Mesendoderm (in vitro differentiated cells): ENCODE data around the gene ASCL5.

Experiments used
- DNase-seq: peaks from one replicate; pipeline ENCODE4 v3.0.0; 2013
- H2AK5ac ChIP-seq: 2 replicates; pipeline ENCODE4 v1.6.1; 2013; ENCODE audit warnings: low read length, inconsistent platforms
- H2BK120ac ChIP-seq: 2 replicates; pipeline ENCODE4 v1.6.1; 2013; ENCODE audit warnings: low read depth, mild to moderate bottlenecking, low read length, moderate library complexity, mixed read lengths
- H2BK15ac ChIP-seq: replicated peaks from 2 replicates; pipeline ENCODE4 v1.6.1; 2013; ENCODE audit warnings: low read depth, mild to moderate bottlenecking, moderate library complexity
- H2BK5ac ChIP-seq: 2 replicates; pipeline ENCODE4 v1.6.1; 2013; ENCODE audit warnings: low read length, inconsistent platforms
- H3K18ac ChIP-seq: 2 replicates; pipeline ENCODE4 v1.6.1; 2013; ENCODE audit warnings: mild to moderate bottlenecking, low read length, mixed read lengths
- H3K23ac ChIP-seq: one replicate; pipeline ENCODE4 v1.6.1; 2013; ENCODE audit warnings: low read length
- H3K27ac ChIP-seq: 2 replicates; pipeline ENCODE4 v1.5.1; 2013; ENCODE audit warnings: low read depth, mild to moderate bottlenecking, inconsistent platforms, low read length, moderate library complexity
- H3K27me3 ChIP-seq: 2 replicates; pipeline ENCODE4 v1.6.1; 2013; ENCODE audit warnings: low read length, control low read depth, mild to moderate bottlenecking, inconsistent platforms; ENCODE audit not compliant: insufficient read depth, poor library complexity
- H3K36me3 ChIP-seq: 2 replicates; pipeline ENCODE4 v1.6.1; 2013; ENCODE audit warnings: low read length, inconsistent platforms; ENCODE audit not compliant: control insufficient read depth, insufficient read depth
- H3K4ac ChIP-seq: one replicate; pipeline ENCODE4 v1.6.1; 2013; ENCODE audit warnings: low read depth, mild to moderate bottlenecking, low read length, moderate library complexity
- H3K4me1 ChIP-seq: 2 replicates; pipeline ENCODE4 v1.6.1; 2013; ENCODE audit warnings: low read depth, low read length, inconsistent platforms; ENCODE audit not compliant: control insufficient read depth
- H3K4me2 ChIP-seq: 2 replicates; pipeline ENCODE4 v1.6.1; 2013; ENCODE audit warnings: low read length
- H3K4me3 ChIP-seq: 2 replicates; pipeline ENCODE4 v1.5.1; 2013; ENCODE audit warnings: mild to moderate bottlenecking, low read length
- H3K56ac ChIP-seq: one replicate; pipeline ENCODE4 v1.6.1; 2013; ENCODE audit warnings: low read length
- H3K79me1 ChIP-seq: 2 replicates; pipeline ENCODE4 v1.6.1; 2013; ENCODE audit warnings: low read length, inconsistent platforms
- H3K79me2 ChIP-seq: 2 replicates; pipeline ENCODE4 v1.6.1; 2013; ENCODE audit warnings: mild to moderate bottlenecking, low read length; ENCODE audit not compliant: control insufficient read depth, insufficient read depth
- H3K9ac ChIP-seq: 2 replicates; pipeline ENCODE4 v1.6.1; 2013; ENCODE audit warnings: low read length, inconsistent platforms
- H4K5ac ChIP-seq: one replicate; pipeline ENCODE4 v1.6.1; 2013; ENCODE audit warnings: low read length
- H4K8ac ChIP-seq: one replicate; pipeline ENCODE4 v1.6.1; 2013; ENCODE audit warnings: low read depth, mild to moderate bottlenecking, control low read depth, low read length, moderate library complexity
- WGBS: extraction: QIAGEN DNeasy Blood & Tissue Kit; methylation state at CpG from one replicate; pipeline ENCODE4 v1.1.7; 2013; ENCODE audit warnings: low lambda C conversion rate, missing lambda C conversion rate; ENCODE audit not compliant: insufficient coverage; ENCODE audit errors: extremely low coverage; 5-methylcytosine and 5-hydroxymethylcytosine counted together

ASCL5 gene

DNA sequence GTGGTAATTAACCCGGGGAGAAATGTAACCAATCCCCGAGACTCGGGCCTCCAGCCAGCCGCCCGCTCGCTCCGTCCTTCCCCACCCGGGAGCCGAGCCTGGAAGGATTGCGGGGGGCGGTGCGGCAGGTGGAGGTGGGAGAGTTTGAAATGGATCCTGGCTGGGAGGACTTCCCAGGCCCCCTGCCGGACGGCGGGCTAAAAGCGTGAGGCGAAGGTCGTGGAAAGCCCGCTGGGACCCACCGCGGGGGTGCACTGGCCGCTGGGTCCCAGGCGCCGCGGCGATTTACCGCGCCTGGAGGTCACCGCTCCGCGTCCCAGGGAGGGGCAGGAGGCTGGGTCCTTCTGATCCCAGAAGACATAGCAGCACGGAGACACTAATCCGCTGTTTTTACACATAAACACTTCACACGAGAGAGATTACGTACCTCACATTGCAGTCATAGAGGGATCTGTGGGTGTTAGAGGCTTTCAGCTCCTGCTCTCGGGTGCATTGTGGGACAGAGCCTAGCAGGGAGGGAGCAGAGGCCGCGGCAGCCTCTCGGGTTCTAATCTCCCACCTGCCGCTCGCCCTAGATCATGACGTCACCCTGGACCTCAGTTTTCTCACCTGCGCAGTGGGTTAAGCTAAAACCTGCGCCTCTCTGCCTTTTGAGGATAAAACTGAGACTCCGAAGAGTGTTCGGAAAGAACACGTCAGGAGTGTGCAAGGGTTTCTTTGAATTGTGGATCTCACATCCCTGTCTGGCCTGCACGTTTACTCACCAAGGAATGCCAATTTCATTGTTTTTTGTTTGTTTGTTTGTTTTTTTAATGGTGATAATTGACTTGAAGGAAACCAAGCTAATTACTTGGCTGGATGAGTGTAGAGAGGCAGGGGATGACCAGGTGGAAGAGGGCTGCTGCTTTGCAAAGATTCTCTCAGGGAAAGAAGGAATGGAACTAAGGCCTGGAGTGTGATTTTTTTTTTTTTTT, 44.4 kb upstream of the ASCL5 start:
- Histone ChIP-seq H2BK5ac (no peak overlapping the region), H2BK120ac (peak overlapping the region; percentile 55), H2BK15ac (no peak overlapping the region), H3K4ac (no peak overlapping the region), H3K9ac (peak overlapping the region; percentile 66), H3K4me1 (peaks cover 2% of the 10 kb centered on the region), H3K56ac (peak overlapping the region; percentile 69), H4K5ac (no peak overlapping the region), H3K79me1 (no peaks in the 10 kb centered on the region), H4K8ac (no peak overlapping the region), H3K36me3 (no peaks in the 10 kb centered on the region), H3K4me3 (peak overlapping the region; percentile 51), H3K23ac (no peak overlapping the region), H3K18ac (peak overlapping the region; percentile 47), H3K4me2 (peak overlapping the region; percentile 76), H3K79me2 (no peaks in the 10 kb centered on the region), H3K27me3 (no peaks in the 10 kb centered on the region), H3K27ac (peak overlapping the region; percentile 54), H2AK5ac (no peak overlapping the region)
- WGBS: no CpG with 5 or more reads among the region's 48 CpGs
- peak; percentile 81 for DNase-seq

DNA sequence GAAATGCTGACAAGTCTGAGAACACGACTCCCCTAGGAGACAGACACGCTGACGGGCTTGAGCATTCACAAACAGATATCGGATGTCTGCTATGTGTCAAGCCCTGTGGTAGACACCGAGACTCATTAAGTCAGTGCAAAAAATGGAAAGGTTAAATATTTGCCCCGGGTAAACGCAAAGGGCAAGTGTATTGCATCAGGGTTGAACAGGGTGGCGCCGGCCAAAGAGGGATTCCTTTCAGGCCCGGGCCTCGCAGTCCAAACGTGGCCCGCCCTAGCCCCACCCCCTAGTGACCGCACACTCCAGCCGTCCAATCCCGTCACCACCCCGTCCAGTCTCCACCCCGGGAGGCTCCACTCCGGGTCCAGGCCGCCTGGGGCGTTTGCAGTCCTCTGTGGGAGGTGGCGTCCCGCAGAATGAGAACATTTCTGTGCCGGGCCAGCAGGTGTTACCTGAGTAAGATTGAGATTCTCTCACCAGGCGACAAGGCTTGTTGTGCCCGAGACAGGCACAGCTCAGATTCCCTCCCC, 43.6 kb upstream of the ASCL5 start:
- peak overlapping the region; percentile 51 for H3K4me3 ChIP-seq
- H3K4me1 ChIP-seq: peaks cover 2% of the 10 kb centered on the region
- no peaks in the 10 kb centered on the region for H3K36me3 ChIP-seq
- WGBS: no CpG with 5 or more reads among the region's 26 CpGs
- peak; percentile 94 for DNase-seq
- H3K56ac ChIP-seq: peak overlapping the region; percentile 75
- no peak overlapping the region for H3K4ac ChIP-seq
- H2BK15ac ChIP-seq: no peak overlapping the region
- peak overlapping the region; percentile 76 for H3K4me2 ChIP-seq
- H4K5ac ChIP-seq: no peak overlapping the region
- no peak overlapping the region for H4K8ac ChIP-seq
- H3K79me2 ChIP-seq: no peaks in the 10 kb centered on the region
- H3K27ac ChIP-seq: peak overlapping the region; percentile 54
- H2BK120ac ChIP-seq: no peak overlapping the region
- H3K9ac ChIP-seq: peak overlapping the region; percentile 66
- H2AK5ac ChIP-seq: no peak overlapping the region
- H3K18ac ChIP-seq: peak overlapping the region; percentile 47
- no peaks in the 10 kb centered on the region for H3K27me3 ChIP-seq
- H2BK5ac ChIP-seq: no peak overlapping the region
- no peak overlapping the region for H3K23ac ChIP-seq
- no peaks in the 10 kb centered on the region for H3K79me1 ChIP-seq

DNA sequence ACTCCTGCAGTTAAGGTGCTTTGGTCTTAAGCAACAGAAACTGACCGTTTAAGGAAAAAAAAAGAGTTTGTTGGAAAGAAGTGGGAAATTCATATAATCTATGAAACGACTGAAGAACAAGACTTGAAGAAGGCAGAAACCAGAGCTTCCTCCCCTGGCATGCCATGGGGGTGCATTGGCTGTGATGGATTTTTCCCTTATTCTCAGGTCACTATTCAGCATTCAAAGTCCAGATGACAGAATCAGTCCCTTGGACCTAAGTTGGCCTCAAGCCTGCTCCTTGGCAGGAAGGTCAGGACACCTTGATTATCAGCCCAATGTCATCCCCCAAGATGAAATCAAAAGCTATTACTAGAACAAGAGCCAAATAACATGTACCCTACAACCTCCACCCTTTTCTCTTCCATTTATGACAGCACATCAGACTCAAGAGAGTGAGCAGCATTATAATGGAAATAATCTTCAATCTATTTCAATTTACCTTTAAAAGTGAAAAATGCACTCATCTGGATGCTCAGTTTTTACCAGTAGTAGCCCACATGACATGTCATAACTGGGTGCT, 43.1 kb upstream of the ASCL5 start:
- Histone ChIP-seq H2BK15ac (no peak overlapping the region), H3K4me3 (no peak overlapping the region), H4K5ac (no peak overlapping the region), H3K56ac (peak overlapping the region; percentile 75), H3K4ac (no peak overlapping the region), H3K27ac (no peak overlapping the region), H3K79me2 (no peaks in the 10 kb centered on the region), H3K23ac (no peak overlapping the region), H3K36me3 (no peaks in the 10 kb centered on the region), H3K18ac (no peak overlapping the region), H3K4me2 (peak overlapping the region; percentile 56), H3K9ac (peak overlapping the region; percentile 41), H3K79me1 (no peaks in the 10 kb centered on the region), H3K27me3 (no peaks in the 10 kb centered on the region), H4K8ac (no peak overlapping the region), H2AK5ac (no peak overlapping the region), H2BK5ac (no peak overlapping the region), H3K4me1 (peaks cover 2% of the 10 kb centered on the region), H2BK120ac (no peak overlapping the region)
- no peak for DNase-seq
- WGBS: no CpG with 5 or more reads among the region's 2 CpGs

DNA sequence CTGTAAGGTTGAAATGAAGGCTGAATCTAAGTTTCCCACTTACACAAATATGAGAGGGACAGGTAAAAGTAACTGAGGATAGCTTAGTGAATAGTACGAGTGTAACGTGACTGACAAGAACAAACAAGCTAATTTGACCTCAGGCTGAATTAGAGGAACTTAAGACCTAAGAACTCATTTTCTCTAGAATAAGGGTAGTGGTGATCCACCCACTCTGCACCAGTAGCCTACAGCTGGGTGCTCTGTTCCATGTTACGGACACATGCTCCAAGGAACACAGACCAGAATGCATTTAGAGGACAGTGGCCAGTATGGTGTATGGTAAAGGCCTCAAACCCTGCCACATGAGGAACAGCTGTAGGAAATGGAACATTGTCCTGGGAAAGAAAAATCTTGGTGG, 42.2 kb upstream of the ASCL5 start:
- H2AK5ac ChIP-seq: no peak overlapping the region
- no peak overlapping the region for H2BK120ac ChIP-seq
- no peak overlapping the region for H2BK15ac ChIP-seq
- H3K18ac ChIP-seq: no peak overlapping the region
- H2BK5ac ChIP-seq: no peak overlapping the region
- WGBS: no CpG with 5 or more reads among the region's 3 CpGs
- H3K36me3 ChIP-seq: no peaks in the 10 kb centered on the region
- no peaks in the 10 kb centered on the region for H3K79me1 ChIP-seq
- peaks cover 2% of the 10 kb centered on the region for H3K4me1 ChIP-seq
- peaks cover 2% of the 10 kb centered on the region for H3K27me3 ChIP-seq
- H3K9ac ChIP-seq: no peak overlapping the region
- H3K4ac ChIP-seq: no peak overlapping the region
- no peak overlapping the region for H4K8ac ChIP-seq
- no peak overlapping the region for H3K27ac ChIP-seq
- no peak overlapping the region for H4K5ac ChIP-seq
- H3K56ac ChIP-seq: no peak overlapping the region
- H3K4me3 ChIP-seq: no peak overlapping the region
- no peaks in the 10 kb centered on the region for H3K79me2 ChIP-seq
- H3K23ac ChIP-seq: no peak overlapping the region
- no peak overlapping the region for H3K4me2 ChIP-seq
- no peak for DNase-seq

DNA sequence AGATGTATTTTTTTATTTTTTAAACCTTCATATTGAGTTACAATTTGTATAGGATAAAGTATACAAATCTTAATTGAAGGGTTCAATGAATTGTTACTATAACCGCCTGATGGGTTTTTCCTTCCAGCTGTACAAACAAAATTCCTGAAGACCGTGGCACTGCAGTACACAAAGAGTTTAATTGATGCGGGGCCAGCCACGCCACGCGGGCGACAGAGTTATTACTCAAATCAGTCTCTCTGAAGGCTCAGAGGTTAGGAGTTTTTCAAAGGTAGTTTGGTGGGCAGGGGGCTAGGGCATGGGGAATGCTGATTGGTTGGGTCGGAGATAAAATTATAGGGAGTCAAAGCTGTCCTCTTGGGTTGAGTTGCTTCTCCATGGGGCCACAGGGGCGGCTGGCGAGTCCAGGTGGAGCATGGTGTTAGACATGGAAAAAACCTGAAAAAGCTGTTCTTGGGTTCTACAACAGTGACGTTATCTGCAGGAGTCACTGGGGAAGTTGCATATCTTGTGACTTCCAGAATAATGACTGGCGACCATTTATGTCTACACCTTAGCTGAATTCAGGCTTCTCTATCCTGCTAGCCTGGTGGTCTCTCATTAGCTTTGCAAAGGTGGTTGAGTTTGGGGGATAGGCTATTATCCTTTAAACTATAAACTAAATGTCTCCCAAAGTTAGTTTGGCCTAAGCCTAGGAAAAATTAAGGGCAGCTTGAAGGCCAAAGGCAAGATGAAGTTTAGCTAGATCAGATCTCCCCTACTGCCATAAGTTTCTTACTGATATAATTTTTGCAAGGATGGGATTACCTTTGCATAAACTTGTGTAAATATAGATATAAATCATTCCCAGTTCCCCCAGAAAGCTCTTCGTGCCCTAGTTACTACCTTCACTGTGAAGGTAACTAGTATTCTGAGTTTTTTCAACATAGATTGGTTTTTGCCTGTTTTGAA, 40.3 kb upstream of the ASCL5 start:
- no peak overlapping the region for H2AK5ac ChIP-seq
- H3K4me3 ChIP-seq: no peak overlapping the region
- H3K18ac ChIP-seq: peak overlapping the region; percentile 35
- no peak overlapping the region for H2BK15ac ChIP-seq
- no peak overlapping the region for H3K27ac ChIP-seq
- no CpG with 5 or more reads among the region's 13 CpGs for WGBS
- no peaks in the 10 kb centered on the region for H3K79me2 ChIP-seq
- peaks cover 2% of the 10 kb centered on the region for H3K4me1 ChIP-seq
- H3K27me3 ChIP-seq: peaks cover 2% of the 10 kb centered on the region
- H3K56ac ChIP-seq: no peak overlapping the region
- no peak overlapping the region for H3K9ac ChIP-seq
- H2BK120ac ChIP-seq: no peak overlapping the region
- no peaks in the 10 kb centered on the region for H3K36me3 ChIP-seq
- H3K4me2 ChIP-seq: no peak overlapping the region
- DNase-seq: no peak
- no peaks in the 10 kb centered on the region for H3K79me1 ChIP-seq
- no peak overlapping the region for H3K4ac ChIP-seq
- no peak overlapping the region for H2BK5ac ChIP-seq
- no peak overlapping the region for H4K8ac ChIP-seq
- H3K23ac ChIP-seq: no peak overlapping the region
- H4K5ac ChIP-seq: no peak overlapping the region
